A549 (cell line): ENCODE measurements around the gene BTBD6. TPM values are rescaled to one million over a fixed set of nuclear protein-coding genes. Genes with fewer than 3 reads are reported as not detected.
A peak's percentile ranks its signal among the peaks of the same experiment; 100 is the strongest.

Experiments used
- ATAC-seq, 2 experiments: fragments of 200-7000 bp in 1 of 2; fragments of >200 bp in 1 of 2; cut with Nextera tagmentation in 1 of 2; cut with Tn5 transposase in 1 of 2; 3 replicates each; pipeline versions ENCODE4 v1.8.0 to v1.9.1; 2018 to 2020; ENCODE audit warnings: mild to moderate bottlenecking in 1 of 2, moderate library complexity in 1 of 2
- CTCF ChIA-PET: fragments of 300-600 bp; sonication (Branson Sonifier 250); formaldehyde crosslinking; extraction: SDS; loops from one replicate; lab custom pipeline; 2021; ENCODE audit warnings: antibody characterized with exemption, inconsistent platforms; lab: Yijun Ruan, JAX
- POLR2A ChIA-PET: fragments of 350-600 bp; formaldehyde crosslinking; extraction: SDS; loops from one replicate; lab custom pipeline; 2021; ENCODE audit warnings: antibody characterized with exemption, inconsistent platforms; lab: Yijun Ruan, JAX
- DNase-seq, 2 experiments: peaks; one replicate each; pipeline versions ENCODE4 v3.0.0 to v3.0.0-alpha.2; 2011 to 2016; ENCODE audit warnings: low read depth in 1 of 2, low spot score in 1 of 2
- FAIRE-seq: peaks from 2 replicates; lab custom pipeline; 2011; peaks lifted over from hg19 to GRCh38; lab: Jason Lieb, UNC
- H3K27ac ChIP-seq, 2 experiments: fragments of >200 bp; sonication (Bioruptor Twin); formaldehyde crosslinking; 3 replicates each; pipeline ENCODE4 v1.5.1; 2016 to 2017
- H3K4me1 ChIP-seq: fragments of >200 bp; sonication (Bioruptor Twin); formaldehyde crosslinking; 3 replicates; pipeline ENCODE4 v1.6.1; 2016
- H3K4me2 ChIP-seq: fragments of >200 bp; sonication (Bioruptor Twin); formaldehyde crosslinking; 3 replicates; pipeline ENCODE4 v1.6.1; 2016
- H3K4me3 ChIP-seq: fragments of >200 bp; sonication (Bioruptor Twin); formaldehyde crosslinking; 3 replicates; pipeline ENCODE4 v1.5.1; 2016
- H3K9me3 ChIP-seq: fragments of >200 bp; sonication (Bioruptor Twin); formaldehyde crosslinking; 3 replicates; pipeline ENCODE4 v1.6.1; 2016
- ATOH8 ChIP-seq: fragments of 250-450 bp; sonication (Bioruptor Pico); IDR thresholded peaks from 2 replicates; pipeline ENCODE4 v1.5.0; 2020; ENCODE audit warnings: low read depth, mild to moderate bottlenecking, moderate library complexity
- BHLHE40 ChIP-seq: IDR thresholded peaks from 2 replicates; pipeline ENCODE4 v1.6.1; 2012; ENCODE audit warnings: low read depth, low read length, inconsistent platforms
- CBX2 ChIP-seq: fragments of 200-600 bp; sonication (generic); IDR thresholded peaks from 2 replicates; pipeline ENCODE4 v1.6.1; 2016; ENCODE audit warnings: low read depth, mild to moderate bottlenecking, borderline replicate concordance
- CBX8 ChIP-seq: fragments of 200-600 bp; sonication (generic); IDR thresholded peaks from 2 replicates; pipeline ENCODE4 v1.6.1; 2016
- E2F6 ChIP-seq: IDR thresholded peaks from 2 replicates; pipeline ENCODE4 v1.6.1; 2012; ENCODE audit warnings: low read depth, borderline replicate concordance
- EHF ChIP-seq: fragments of 250-450 bp; sonication (Bioruptor Pico); IDR thresholded peaks from 2 replicates; pipeline ENCODE4 v1.5.0; 2020; ENCODE audit warnings: mild to moderate bottlenecking
- ELK1 ChIP-seq: fragments of 150-350 bp; IDR thresholded peaks from 2 replicates; pipeline ENCODE4 v1.6.1; 2014; ENCODE audit warnings: low read depth, mild to moderate bottlenecking, low read length
- ESRRA ChIP-seq: fragments of 150-350 bp; IDR thresholded peaks from 2 replicates; pipeline ENCODE4 v1.6.1; 2014; ENCODE audit warnings: mild to moderate bottlenecking, low read length, borderline replicate concordance
- FOSB ChIP-seq: fragments of 250-450 bp; sonication (Bioruptor Pico); IDR thresholded peaks from 2 replicates; pipeline ENCODE4 v1.5.0; 2020; ENCODE audit warnings: mild to moderate bottlenecking, moderate library complexity
- FOSL2 ChIP-seq, 2 experiments: fragments of 450-650 bp in 1 of 2; fragments of >200 bp in 1 of 2; sonication (Bioruptor Twin) in 1 of 2; formaldehyde crosslinking; IDR thresholded peaks; 2 replicates each; pipeline versions ENCODE4 v1.5.0 to v1.6.1; 2016 to 2020; ENCODE audit warnings: mild to moderate bottlenecking in 1 of 2, moderate library complexity in 1 of 2
- FOXS1 ChIP-seq: fragments of 250-450 bp; sonication (Bioruptor Pico); IDR thresholded peaks from 2 replicates; pipeline ENCODE4 v1.5.0; 2020; ENCODE audit warnings: mild to moderate bottlenecking, moderate library complexity
- GATA3 ChIP-seq: IDR thresholded peaks from 2 replicates; pipeline ENCODE4 v1.6.1; 2012; ENCODE audit warnings: borderline replicate concordance
- HDAC2 ChIP-seq: fragments of 200-600 bp; sonication (generic); IDR thresholded peaks from 2 replicates; pipeline ENCODE4 v1.6.1; 2016
- HEYL ChIP-seq: fragments of 250-450 bp; sonication (Bioruptor Pico); IDR thresholded peaks from 2 replicates; pipeline ENCODE4 v1.8.0; 2021; ENCODE audit warnings: mild to moderate bottlenecking, moderate library complexity
- HOXA7 ChIP-seq: fragments of 250-450 bp; sonication (Bioruptor Pico); IDR thresholded peaks from 2 replicates; pipeline ENCODE4 v1.5.0; 2020; ENCODE audit warnings: mild to moderate bottlenecking, moderate library complexity
- HOXB5 ChIP-seq: fragments of 250-450 bp; sonication (Bioruptor Pico); IDR thresholded peaks from 2 replicates; pipeline ENCODE4 v1.5.0; 2020; ENCODE audit warnings: mild to moderate bottlenecking, moderate library complexity
- KDM5A ChIP-seq: fragments of 200-600 bp; sonication (generic); IDR thresholded peaks from 2 replicates; pipeline ENCODE4 v1.6.1; 2016; ENCODE audit warnings: antibody characterized with exemption, mild to moderate bottlenecking
- MAFK ChIP-seq: fragments of 450-650 bp; IDR thresholded peaks from 2 replicates; pipeline ENCODE4 v1.6.1; 2014; ENCODE audit not compliant: partially characterized antibody
- MAZ ChIP-seq: fragments of 150-350 bp; IDR thresholded peaks from 2 replicates; pipeline ENCODE4 v1.6.1; 2014; ENCODE audit warnings: antibody characterized with exemption, low read depth, low read length, borderline replicate concordance
- NR3C1 ChIP-seq: fragments of >200 bp; sonication (Bioruptor Twin); formaldehyde crosslinking; IDR thresholded peaks from 3 replicates; pipeline ENCODE4 v1.6.1; 2017
- PBX3 ChIP-seq: IDR thresholded peaks from 2 replicates; pipeline ENCODE4 v1.6.1; 2012
- PHF8 ChIP-seq: fragments of 200-600 bp; sonication (generic); IDR thresholded peaks from 2 replicates; pipeline ENCODE4 v1.6.1; 2016; ENCODE audit warnings: low read depth, mild to moderate bottlenecking, antibody characterized with exemption, moderate library complexity, borderline replicate concordance
- POLR2A ChIP-seq: IDR thresholded peaks from 2 replicates; pipeline ENCODE4 v1.6.1; 2012; ENCODE audit warnings: mild to moderate bottlenecking, low read length
- RFX5 ChIP-seq: fragments of 450-650 bp; IDR thresholded peaks from 2 replicates; pipeline ENCODE4 v1.7.1; 2014; ENCODE audit warnings: antibody characterized with exemption, mild to moderate bottlenecking, moderate library complexity
- SMC3 ChIP-seq: fragments of >200 bp; sonication (Bioruptor Twin); formaldehyde crosslinking; IDR thresholded peaks from 3 replicates; pipeline ENCODE4 v1.6.1; 2018; ENCODE audit warnings: inconsistent platforms
- SREBF2 ChIP-seq: fragments of 450-650 bp; IDR thresholded peaks from 2 replicates; pipeline ENCODE4 v1.6.1; 2014; ENCODE audit warnings: mild to moderate bottlenecking, moderate library complexity
- TFCP2L1 ChIP-seq: fragments of 250-450 bp; sonication (Bioruptor Pico); IDR thresholded peaks from 2 replicates; pipeline ENCODE4 v1.5.0; 2021; ENCODE audit warnings: mild to moderate bottlenecking
- ZNF302 ChIP-seq: fragments of 250-450 bp; sonication (Bioruptor Pico); IDR thresholded peaks from 2 replicates; pipeline ENCODE4 v1.9.0; 2021; ENCODE audit warnings: inconsistent platforms, mild to moderate bottlenecking, moderate library complexity
- WGBS: methylation state at CpG from one replicate; pipeline ENCODE4 v1.1.6; 2017; ENCODE audit errors: missing lambda C conversion rate; 5-methylcytosine and 5-hydroxymethylcytosine counted together
- polyA plus RNA-seq, 4 experiments: library from polyadenylated mRNA; depleted of rRNA in 3 of 4; stranded (reverse); fragments of >200 nt; fragmentation: RNase III in 1 of 4; extraction: RNeasy Plus Mini Kit Qiagen cat#74134 plus additional on column Dnase treatment in 1 of 4; gene quantifications; 2 replicates in 3 of 4; 3 replicates in 1 of 4; pipeline ENCODE4 v1.2.3, GENCODE V29; 2011 to 2017
- TF ChIP-seq, protein P1 (sequence below): IDR thresholded peaks from 2 replicates; pipeline ENCODE4 v1.6.1; 2012

The BTBD6 gene
- polyA plus RNA-seq, 2 of the 4 experiments (the other 2 are of a cell fraction): 16.1 to 33.6 TPM

- no peak for TF ChIP-seq HDAC2
- TF ChIP-seq FOSL2 (IDR thresholded peaks at IDR 0.05): no peak
- TF ChIP-seq FOSL2 (CRISPR knock-in tag; IDR thresholded peaks at IDR 0.05): 0 out of 2 replicates have a peak, but pooled peaks have one; percentile 16
- no peak for TF ChIP-seq RFX5
- no peak for TF ChIP-seq FOXS1 (CRISPR knock-in tag)
- no peak for TF ChIP-seq SMC3
- no peak for TF ChIP-seq GATA3
- no peak for TF ChIP-seq ZNF302
- TF ChIP-seq POLR2A: no peak
- TF ChIP-seq SREBF2: no peak
- no peak for TF ChIP-seq NR3C1
- TF ChIP-seq BHLHE40: peak; percentile 63
- no peak for TF ChIP-seq TFCP2L1 (CRISPR knock-in tag)
- no peak for TF ChIP-seq ESRRA
- TF ChIP-seq PBX3: no peak
- TF ChIP-seq, protein P1, sequence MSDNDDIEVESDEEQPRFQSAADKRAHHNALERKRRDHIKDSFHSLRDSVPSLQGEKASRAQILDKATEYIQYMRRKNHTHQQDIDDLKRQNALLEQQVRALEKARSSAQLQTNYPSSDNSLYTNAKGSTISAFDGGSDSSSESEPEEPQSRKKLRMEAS: peak; percentile 89
- no peak for TF ChIP-seq CBX2
- TF ChIP-seq EHF (CRISPR knock-in tag): no peak
- no peak for TF ChIP-seq ATOH8 (CRISPR knock-in tag)
- peak; percentile 58; the same call in 1 of the 2 replicates for TF ChIP-seq HOXB5 (CRISPR knock-in tag)
Observed at GRCh38 chr14:105258846-105259245, 10.5 kb downstream of the BTBD6 start (continued).

- no peak for FAIRE-seq
- POLR2A ChIA-PET: interaction anchor here (1.0 kb wide), 1 partner anchor 40 kb away, joined by 3 read pairs; no protein-coding TSS in a partner anchor
- no peak for TF ChIP-seq ESRRA
- TF ChIP-seq MAFK: no peak
- TF ChIP-seq MAZ: no peak
- TF ChIP-seq ELK1: no peak
- no peak for TF ChIP-seq E2F6
- TF ChIP-seq FOSL2 (IDR thresholded peaks at IDR 0.05): no peak
- no peak for TF ChIP-seq FOSL2 (CRISPR knock-in tag; IDR thresholded peaks at IDR 0.05)
- no peak for TF ChIP-seq NR3C1
- no peak for TF ChIP-seq ZNF302
- TF ChIP-seq HEYL (CRISPR knock-in tag): no peak
- no peak for TF ChIP-seq CBX8
- no peak for TF ChIP-seq PHF8
- TF ChIP-seq FOSB (CRISPR knock-in tag): no peak
- no peak for TF ChIP-seq KDM5A
- TF ChIP-seq HOXA7 (CRISPR knock-in tag): no peak
- TF ChIP-seq, all 56 proteins: peak for 0
Observed at GRCh38 chr14:105260959-105261358, 12.6 kb downstream of the BTBD6 start.

More at GRCh38 chr14:105260959-105261358, 12.6 kb downstream of the BTBD6 start:
- CTCF ChIA-PET: interaction anchor here (0.9 to 5.2 kb wide), 9 partner anchors 10 to 215 kb away, joined by 3 to 32 read pairs (median 5); partner anchors contain the start of gene BTBD6
- DNase-seq: no peak
- Histone ChIP-seq H3K27ac (no peak overlapping the region), H3K9me3 (no peaks in the 10 kb centered on the region), H3K4me3 (no peak overlapping the region), H3K4me2 (no peak overlapping the region), H3K4me1 (peaks cover 11% of the 10 kb centered on the region)
- WGBS: 97% methylated on average over 12 of the region's 12 CpGs
- ATAC-seq: no peak
